NCI-H2029 (cell line): Measurements from ENCODE around the gene SPRY1.
A peak's percentile ranks its signal among the peaks of the same experiment; 100 is the strongest.

Source experiments
- DNase-seq: peaks from one replicate; lab custom pipeline; 2025; lab: John Stamatoyannopoulos, UW

SPRY1 gene

DNA sequence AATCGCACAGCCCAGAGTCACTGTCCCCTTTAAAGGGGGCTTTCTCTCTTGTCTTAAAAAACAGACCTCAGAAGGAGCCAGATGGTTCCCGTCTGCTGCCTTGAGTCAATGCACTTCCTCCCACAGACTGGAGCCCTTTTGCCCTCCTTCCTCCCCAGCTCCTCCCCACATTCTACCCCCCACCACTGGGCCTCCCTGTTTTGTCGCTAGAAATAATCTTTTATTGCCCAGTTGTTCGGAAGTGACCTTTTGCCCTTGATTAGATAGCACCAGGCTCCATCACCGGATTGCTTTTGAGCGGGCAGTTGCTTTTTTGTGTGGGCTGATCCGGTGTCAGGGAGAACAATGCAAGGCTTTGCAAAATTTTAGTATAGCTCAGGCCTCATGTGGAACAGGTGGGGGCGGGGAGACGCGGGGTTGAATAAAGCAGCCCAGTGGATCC lies 47.7 kb downstream of the SPRY1 start:
- no peak for DNase-seq

DNA sequence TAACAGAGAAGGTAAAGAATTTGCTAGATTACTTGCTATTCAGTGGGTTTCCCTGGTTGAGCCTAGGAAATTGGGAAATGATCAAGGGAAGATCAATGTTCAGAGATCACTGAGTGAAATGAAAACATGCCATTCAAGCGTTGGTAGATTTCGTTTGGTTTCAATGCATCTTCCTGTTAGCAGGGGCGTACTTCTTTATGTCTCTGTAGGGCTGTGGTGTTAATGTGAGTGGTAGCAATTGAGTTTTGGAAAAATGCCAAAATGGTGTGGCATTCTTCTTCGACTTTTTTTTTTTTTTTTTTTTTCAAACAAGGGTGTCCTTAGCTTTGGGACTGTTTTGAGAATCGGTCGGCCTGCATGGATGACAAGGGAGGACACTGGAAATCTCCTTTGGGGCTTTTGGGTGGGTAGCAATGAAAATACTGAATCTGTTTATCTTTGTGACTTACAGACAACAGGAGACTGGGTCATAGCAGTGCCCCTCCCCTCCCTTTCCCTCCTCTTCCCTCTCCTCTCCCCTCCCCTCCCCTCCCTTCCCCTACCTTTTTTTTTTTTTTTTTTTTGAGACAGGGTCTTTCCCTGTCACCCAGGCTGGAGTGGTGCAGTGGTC lies 50.4 kb downstream of the SPRY1 start:
- peak; percentile 18 for DNase-seq

DNA sequence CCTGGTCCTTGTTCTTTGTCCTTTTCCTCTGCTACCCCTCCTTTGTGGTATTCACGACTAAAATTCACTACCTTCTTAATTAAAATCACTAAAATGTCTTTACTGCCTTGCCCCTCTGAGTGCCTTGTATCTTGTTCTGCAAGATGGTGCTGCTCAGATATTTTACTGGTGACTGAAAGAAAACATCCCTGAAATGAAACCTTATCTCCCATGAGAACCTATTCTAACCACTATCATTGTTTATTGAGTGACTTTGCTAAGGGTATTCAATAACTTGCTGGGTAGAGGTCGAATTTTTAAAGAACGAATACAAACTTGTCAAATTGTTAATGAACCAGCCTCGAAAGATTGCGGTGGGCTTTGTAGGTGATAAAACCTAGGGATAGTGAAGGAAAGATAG lies 52.8 kb downstream of the SPRY1 start:
- DNase-seq, result no peak

DNA sequence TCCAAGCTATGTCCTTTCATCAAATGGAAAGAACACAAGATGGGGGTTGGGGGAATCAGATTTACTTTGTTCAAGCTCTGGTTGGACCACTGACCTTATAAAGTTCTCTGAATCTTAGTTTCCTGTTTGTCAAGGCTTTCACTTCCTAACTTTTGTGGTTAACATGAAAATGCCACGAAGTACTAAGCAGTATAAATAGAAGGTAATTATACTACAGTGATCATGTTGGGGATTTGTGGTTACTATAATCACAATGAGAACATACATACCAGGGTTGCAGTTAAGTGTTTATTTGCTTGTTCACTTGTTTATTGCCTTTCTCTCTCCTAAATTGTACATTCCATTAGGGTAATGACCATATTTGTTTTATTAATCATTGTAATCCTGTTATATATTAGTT lies 53.2 kb downstream of the SPRY1 start:
- DNase-seq, result no peak

DNA sequence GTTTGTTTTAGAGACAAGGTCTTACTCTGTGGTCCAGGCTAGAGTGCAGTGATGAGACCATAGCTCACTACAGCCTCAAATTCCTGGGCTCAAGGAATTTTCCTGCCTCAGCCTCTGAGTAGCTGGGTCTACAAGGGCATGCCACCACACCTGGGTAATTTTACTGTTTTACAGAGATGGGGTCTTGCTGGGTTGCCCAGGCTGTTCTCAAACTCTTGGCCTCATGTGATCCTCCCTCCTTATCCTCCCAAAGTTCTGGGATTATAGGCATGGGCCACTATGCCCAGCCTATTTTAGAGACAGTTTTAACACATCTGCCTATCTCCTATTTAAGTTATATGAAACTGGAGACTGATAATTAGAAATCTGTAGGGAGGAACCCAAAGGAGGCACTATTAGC lies 53.8 kb downstream of the SPRY1 start:
- no peak for DNase-seq

DNA sequence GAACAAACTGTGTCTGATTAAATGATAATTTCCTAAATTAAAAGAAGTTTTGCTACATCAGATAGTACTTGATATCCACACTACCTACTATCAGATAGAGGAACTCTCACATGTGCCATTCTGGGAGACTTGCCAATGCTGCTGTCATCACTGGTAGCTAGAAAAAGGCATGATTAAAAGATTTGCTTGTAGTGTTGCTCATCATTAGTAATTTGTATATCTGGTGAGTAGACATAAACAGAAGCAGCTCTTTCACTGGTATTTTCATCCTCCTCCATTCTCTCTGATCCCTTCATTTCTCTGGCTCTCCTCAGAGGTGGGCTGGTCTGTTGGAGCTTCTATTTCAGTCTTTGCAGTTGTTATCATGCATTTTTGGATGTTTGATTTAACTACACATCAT lies 56.0 kb downstream of the SPRY1 start:
- DNase-seq, result no peak

DNA sequence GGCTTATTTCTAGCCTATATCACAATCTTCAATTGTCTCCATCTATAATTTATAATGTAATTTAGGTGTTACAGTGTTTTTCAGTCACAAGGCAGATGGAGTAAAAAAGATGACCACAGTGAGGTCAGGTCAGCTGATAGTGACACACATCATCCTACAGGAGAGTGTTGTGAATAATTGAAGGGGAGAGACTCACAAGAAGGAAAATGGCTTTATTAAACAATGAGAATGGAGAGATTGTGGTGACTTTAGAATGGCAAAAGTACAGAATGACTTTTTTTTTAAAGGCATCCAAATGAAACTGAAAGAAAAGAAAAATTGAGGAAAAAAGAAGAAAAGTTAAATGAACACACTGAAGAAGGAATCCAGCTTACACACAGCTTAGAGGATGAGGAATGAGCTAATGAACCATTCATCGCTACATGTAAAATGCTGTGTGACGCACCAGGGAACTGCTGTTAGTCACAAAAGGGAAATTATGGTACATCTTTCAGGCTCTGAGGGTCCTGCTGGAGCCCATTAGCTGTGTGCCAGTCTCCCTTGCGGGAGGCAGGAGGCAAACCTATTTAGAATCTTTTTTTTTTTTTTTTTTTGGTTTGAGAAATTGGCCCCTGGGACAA lies 56.6 kb downstream of the SPRY1 start:
- DNase-seq, result no peak
